ENCODE data around the gene BRD1.

BRD1 gene

GRCh38 chr22:49724893-49725489 is 102.7 kb downstream of the BRD1 start:
- DNase-seq, result no peak

GRCh38 chr22:49724030-49724892 is 103.4 kb downstream of the BRD1 start:
- no peak for DNase-seq

- DNase-seq, result no peak
These were observed 104.1 kb downstream of the BRD1 start for GRCh38 chr22:49723478-49724029.

Data from HCEC 1CT (cell line).